ENCODE measurements around the gene ALK. TPM values are rescaled to one million over a fixed set of nuclear protein-coding genes. Genes with fewer than 3 reads are reported as not detected.

The ALK gene
- total RNA-seq, 4 donors from 2014 or later, result 0.06 to 4.1 TPM; not detected in 2

DNA sequence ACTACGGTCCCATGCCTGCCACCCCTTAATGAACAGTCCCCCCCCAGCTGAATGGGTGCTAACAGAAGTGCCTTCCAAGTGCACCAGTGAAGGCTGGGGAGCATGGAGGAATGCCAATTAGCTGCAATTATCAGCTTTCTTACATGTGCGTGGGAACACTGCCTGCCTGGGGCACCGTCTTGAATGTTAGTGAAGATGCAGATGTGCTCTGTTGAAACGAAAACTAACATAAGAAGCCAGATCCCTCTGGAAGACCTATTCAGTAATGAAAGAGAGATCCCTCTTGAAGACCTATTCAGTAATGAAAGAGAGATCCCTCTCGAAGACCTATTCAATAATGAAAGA, 651.6 kb downstream of the ALK start:
- Histone ChIP-seq H3K27ac (no peak overlapping the region), H3K27me3 (no peaks in the 10 kb centered on the region), H3K4me3 (no peak overlapping the region), H3K9me3 (no peaks in the 10 kb centered on the region), H3K36me3 (no peaks in the 10 kb centered on the region), H3K4me1 (no peaks in the 10 kb centered on the region)
- intact Hi-C loops (cut with DNase I; ENCODE audit: low total_unique reads), result no loop called here
- TF ChIP-seq, protein P1, sequence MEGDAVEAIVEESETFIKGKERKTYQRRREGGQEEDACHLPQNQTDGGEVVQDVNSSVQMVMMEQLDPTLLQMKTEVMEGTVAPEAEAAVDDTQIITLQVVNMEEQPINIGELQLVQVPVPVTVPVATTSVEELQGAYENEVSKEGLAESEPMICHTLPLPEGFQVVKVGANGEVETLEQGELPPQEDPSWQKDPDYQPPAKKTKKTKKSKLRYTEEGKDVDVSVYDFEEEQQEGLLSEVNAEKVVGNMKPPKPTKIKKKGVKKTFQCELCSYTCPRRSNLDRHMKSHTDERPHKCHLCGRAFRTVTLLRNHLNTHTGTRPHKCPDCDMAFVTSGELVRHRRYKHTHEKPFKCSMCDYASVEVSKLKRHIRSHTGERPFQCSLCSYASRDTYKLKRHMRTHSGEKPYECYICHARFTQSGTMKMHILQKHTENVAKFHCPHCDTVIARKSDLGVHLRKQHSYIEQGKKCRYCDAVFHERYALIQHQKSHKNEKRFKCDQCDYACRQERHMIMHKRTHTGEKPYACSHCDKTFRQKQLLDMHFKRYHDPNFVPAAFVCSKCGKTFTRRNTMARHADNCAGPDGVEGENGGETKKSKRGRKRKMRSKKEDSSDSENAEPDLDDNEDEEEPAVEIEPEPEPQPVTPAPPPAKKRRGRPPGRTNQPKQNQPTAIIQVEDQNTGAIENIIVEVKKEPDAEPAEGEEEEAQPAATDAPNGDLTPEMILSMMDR (IDR thresholded peaks at IDR 0.05), result no peak
- no peak for TF ChIP-seq POLR2A (IDR thresholded peaks at IDR 0.05)
- no peak for DNase-seq

DNA sequence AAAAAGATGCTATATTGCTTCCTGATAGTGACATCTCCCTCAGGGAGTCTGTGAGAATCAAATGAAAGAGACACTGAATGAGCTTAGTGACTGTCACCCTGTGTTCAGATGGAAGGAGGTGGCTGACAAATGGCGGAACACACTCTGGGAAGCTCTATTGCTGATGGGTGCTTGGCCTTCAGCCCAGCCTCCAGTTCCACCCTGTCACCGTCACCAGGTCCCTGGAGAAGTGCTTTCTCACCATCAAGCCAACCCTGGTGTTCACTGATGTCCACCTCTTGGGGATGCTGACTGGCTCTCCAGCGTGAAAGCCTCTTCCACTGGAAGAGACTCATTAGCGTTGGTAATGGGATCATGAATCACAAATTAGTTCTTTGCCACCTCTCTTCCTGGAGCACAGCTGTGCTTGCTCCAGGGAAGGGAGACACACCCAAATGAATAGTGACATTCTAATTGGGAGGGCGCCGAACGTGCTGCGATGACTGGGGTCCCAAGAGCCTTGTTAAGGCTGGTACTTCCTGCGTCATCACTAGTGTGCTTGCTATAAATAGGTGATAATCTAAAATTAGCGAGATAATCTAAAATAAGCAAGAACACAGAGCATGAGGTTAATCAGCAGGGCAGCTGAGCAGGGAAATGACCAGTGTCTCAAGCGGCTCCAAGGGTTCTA, 652.2 kb downstream of the ALK start:
- no peak overlapping the region for H3K4me3 ChIP-seq
- no peaks in the 10 kb centered on the region for H3K36me3 ChIP-seq
- H3K27me3 ChIP-seq, result no peaks in the 10 kb centered on the region
- no peaks in the 10 kb centered on the region for H3K9me3 ChIP-seq
- no peak overlapping the region for H3K27ac ChIP-seq
- no peaks in the 10 kb centered on the region for H3K4me1 ChIP-seq
- intact Hi-C loops (cut with DNase I; ENCODE audit: low total_unique reads), result no loop called here
- no peak for DNase-seq
- TF ChIP-seq, protein P1 (IDR thresholded peaks at IDR 0.05), result no peak
- no peak for TF ChIP-seq POLR2A (IDR thresholded peaks at IDR 0.05)

DNA sequence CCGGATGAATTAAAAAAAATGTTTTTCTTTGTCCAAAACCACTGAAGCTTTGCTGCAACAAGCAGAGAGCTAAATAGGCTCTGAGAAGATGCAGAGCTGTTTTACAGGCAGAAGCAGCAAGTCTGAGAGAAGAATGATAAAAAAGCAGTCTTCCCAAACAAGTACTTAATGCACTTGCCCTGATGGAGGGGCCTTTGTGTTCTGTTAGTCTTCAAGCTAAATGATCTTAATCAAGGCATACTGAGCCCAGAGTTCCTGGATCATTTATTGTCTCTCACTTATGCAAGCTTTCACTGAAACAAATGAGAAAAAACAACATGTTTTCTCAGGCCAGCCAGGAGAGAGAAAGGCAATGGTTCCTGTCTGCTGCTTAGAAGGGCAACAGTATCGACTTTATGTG, 653.7 kb downstream of the ALK start:
- no peak for DNase-seq
- Histone ChIP-seq H3K9me3 (no peaks in the 10 kb centered on the region), H3K27ac (no peak overlapping the region), H3K4me3 (no peak overlapping the region), H3K27me3 (no peaks in the 10 kb centered on the region), H3K4me1 (no peaks in the 10 kb centered on the region), H3K36me3 (no peaks in the 10 kb centered on the region)
- TF ChIP-seq, protein P1 (IDR thresholded peaks at IDR 0.05), result no peak
- intact Hi-C loops (cut with DNase I; ENCODE audit: low total_unique reads), result no loop called here

DNA sequence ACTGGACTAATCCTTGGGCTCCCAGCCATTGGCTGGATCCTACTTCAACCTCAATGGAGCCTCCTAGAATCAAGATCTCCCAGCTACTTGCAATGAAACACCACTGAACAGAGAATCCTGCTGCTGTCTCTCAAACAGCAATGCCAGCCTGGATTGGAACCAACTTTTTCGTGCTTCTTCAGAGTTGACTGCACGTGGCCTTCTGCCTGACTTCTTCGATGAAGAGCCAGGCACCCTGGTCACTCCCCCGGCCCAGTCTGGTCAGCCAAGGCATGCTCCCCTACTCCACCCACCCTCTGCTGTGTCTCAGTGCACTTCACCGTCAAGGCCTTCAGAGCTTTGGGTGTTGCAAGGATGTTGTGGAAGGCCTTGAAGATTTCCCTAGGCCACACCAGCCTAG, 657.5 kb downstream of the ALK start:
- DNase-seq, result no peak
- H3K9me3 ChIP-seq, result no peaks in the 10 kb centered on the region
- TF ChIP-seq, protein P1 (IDR thresholded peaks at IDR 0.05), result no peak
- TF ChIP-seq POLR2A (IDR thresholded peaks at IDR 0.05), result no peak
- no peak overlapping the region for H3K27ac ChIP-seq
- no peaks in the 10 kb centered on the region for H3K4me1 ChIP-seq
- no peak overlapping the region for H3K4me3 ChIP-seq
- intact Hi-C loops (cut with DNase I; ENCODE audit: low total_unique reads), result no loop called here
- H3K27me3 ChIP-seq, result no peaks in the 10 kb centered on the region
- no peaks in the 10 kb centered on the region for H3K36me3 ChIP-seq

DNA sequence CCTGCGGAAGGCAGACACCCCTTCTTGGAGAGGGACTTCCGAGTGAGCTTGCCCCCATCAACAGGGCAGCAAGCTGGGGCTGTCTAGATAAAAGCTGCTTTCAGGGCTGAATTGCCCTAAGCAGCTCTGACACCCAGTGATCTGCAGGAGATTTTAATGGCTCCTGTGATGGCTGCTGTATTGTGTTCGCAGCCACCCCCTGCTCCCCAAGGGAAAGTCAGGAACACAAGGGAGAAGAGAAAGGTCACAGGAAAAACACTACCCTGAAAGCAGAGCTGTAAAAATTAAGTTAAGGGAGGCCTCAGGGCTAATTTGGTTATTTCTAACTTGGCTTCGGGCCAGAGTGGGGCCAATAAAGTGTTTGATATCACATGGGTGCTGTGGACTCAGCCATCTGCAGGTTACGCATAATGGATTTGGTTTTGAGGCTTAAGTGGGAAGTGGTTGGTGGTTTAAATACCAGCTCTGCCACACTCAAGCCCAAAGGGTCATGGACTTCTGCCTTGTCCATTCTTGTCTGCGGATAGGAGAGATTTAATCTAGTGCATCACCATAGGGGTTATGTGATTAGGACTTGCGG, 658.6 kb downstream of the ALK start:
- no peak overlapping the region for H3K27ac ChIP-seq
- no peak for DNase-seq
- H3K4me1 ChIP-seq, result no peaks in the 10 kb centered on the region
- no peaks in the 10 kb centered on the region for H3K9me3 ChIP-seq
- H3K4me3 ChIP-seq, result no peak overlapping the region
- intact Hi-C loops (cut with DNase I; ENCODE audit: low total_unique reads), result no loop called here
- H3K27me3 ChIP-seq, result no peaks in the 10 kb centered on the region
- no peak for TF ChIP-seq POLR2A (IDR thresholded peaks at IDR 0.05)
- TF ChIP-seq, protein P1 (IDR thresholded peaks at IDR 0.05), result no peak
- H3K36me3 ChIP-seq, result no peaks in the 10 kb centered on the region
